Gastrocnemius medialis (tissue), 4 donors: ENCODE measurements around the gene ATM.

Source experiments
- CTCF ChIP-seq, 5 experiments: fragments of 450-650 bp in 3 of 5; fragments of 200-600 bp in 2 of 5; sonication (generic) in 2 of 5; IDR thresholded peaks in 4 of 5; conservative IDR thresholded peaks in 1 of 5; 1 replicate in 4 of 5; 2 replicates in 1 of 5; pipeline ENCODE4 v1.5.1; 2016 to 2019; ENCODE audit warnings: antibody characterized with exemption in 5 of 5, mild to moderate bottlenecking in 3 of 5, moderate library complexity in 3 of 5
- POLR2A ChIP-seq, 2 donors: fragments of 450-650 bp; IDR thresholded peaks; one replicate each; pipeline ENCODE4 v1.6.1; 2017; ENCODE audit warnings: antibody characterized with exemption in 2 of 2, mild to moderate bottlenecking in 2 of 2, moderate library complexity in 2 of 2

GRCh38 chr11:108237058-108237481 is 14.2 kb downstream of the ATM start:
- no peak for TF ChIP-seq CTCF (IDR thresholded peaks at IDR 0.05 in 4 of 5, conservative IDR thresholded peaks at IDR 0.05 in 1 of 5)
- no peak for TF ChIP-seq POLR2A (IDR thresholded peaks at IDR 0.05)
